ENCODE results near the gene DHX9.

Gene DHX9

DNA sequence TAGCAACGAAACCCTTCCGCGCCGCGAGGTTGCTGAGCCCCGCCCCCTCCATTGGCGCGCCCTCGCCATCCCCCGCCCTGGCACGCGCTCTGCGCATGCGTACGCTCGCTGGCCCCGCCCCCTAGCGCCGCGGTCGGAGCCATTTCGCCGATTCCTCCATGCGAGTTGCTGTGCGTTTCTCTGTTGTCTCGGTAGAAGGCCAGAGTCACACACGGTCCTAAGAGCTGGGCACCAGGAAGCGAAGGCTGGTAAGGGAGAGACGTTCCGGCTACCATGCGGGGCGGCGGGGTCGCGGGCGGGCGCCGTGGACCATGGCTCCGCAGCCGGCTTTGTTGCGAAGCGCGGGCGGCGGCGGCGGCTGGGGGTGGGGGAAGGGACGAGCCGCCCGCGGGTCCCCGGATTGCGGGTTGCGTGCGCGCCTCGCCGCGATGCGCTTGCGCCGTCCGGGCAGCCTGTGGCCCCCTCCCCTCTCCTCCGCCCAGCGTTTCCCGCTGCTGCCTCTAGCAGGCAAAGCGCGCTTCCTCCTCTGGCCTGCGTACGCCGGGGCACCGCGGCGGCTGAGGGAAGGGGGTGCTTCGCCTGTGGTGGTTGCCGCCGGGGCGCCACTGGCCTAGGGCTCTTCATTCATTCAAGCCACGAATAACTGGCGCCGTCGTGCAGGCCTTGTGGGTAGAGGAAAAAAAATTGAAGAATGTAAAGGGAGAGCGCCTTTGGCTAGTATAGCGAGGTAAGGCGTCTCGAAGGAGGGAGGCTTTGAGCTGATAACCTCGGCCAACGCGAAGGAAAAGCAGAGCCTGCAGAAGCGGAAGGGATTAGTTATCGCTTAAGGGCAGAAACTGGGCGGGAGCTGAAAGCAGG is at the start of gene DHX9:
Gene DHX9 (plus strand): TSS at position 139 of the 858 bp plus-strand sequence. CDS start 3,220 bp downstream, outside the sequence.
- peak; percentile 92 for DNase-seq (ENCODE audit: low spot score)

DNA sequence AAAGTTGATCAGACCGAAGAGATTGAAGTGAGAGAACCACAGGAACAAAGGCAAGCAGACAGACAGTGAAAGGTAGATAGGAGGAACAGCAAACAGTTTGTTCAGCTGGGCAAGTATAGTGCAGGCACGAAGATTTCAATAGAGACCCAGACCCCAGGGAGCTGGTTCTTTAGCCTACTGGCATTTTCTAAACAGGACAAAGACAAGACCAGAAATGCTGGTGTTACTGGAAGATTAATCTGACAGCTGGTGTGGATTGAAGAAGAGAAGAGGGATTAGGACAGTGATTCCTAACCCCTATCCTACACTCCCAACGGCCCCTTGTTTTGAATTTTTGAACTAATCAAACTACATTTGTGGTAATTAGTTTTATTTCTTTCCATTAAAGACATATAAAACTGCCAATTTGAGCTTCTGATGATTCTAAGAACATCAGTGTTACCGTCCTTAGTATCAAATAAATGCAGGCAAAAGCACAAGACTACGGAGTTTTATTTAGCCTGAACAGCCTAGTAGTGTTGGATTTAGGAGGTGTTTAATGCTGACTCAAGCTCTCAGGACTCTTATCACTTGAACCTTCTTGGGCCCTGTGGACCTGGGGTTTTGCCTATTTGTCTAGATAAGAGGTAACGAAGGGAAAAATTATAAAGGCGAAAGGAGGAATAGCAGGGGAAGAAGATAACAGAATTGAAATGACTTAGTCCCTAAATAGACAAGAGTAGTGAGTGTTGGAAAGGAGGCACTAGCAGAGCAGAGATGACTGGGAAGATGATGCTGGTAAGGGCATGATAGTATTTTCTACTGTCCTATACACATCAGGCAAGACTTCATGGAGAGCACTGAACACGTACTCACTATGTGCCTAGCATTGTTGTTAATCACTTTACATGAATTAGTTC is 47.6 kb upstream of the DHX9 start:
- DNase-seq (ENCODE audit: low spot score): no peak

DNA sequence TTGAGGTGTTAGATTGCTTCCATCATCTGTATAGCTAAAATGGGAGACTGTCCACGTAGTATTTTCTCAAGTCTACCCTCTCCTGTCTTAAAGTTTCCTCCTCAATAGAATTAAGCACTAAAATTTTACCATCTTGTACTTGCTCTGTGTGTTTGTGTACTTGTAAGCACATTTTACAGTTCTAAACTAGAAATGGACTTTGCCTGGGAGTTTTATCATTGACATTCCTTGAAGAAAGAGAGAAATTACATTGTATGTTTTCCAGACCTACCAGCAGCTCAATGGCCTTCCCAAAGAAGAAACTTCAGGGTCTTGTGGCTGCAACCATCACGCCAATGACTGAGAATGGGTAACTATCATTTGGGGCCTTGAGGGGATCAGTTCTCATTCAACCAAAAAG is 45.1 kb upstream of the DHX9 start:
- DNase-seq (ENCODE audit: low spot score): no peak

DNA sequence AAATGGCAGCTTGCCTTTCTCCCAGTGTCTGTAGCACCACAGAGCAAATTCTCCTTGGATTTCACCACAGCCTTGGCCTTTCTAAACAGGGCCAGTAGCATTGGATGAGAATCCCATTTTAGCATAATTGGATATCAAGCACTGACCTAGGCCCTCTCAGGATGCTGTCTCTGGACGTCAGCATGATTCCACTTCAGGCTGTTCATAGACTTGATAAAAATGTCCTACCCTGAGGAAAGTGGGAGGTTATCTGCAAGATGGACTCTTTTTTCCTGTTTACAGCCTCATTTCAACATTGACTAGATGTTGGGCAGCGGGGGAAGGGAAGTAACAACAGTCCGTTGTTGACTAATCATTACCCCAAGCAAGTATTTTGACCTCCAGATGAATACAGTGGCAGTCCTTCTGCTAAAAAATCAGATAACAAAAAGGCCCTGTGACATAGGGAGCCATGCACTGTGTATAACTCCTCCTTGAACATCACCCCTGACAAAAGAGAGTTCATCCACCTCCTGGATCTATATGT is 44.4 kb upstream of the DHX9 start:
- DNase-seq (ENCODE audit: low spot score): no peak

DNA sequence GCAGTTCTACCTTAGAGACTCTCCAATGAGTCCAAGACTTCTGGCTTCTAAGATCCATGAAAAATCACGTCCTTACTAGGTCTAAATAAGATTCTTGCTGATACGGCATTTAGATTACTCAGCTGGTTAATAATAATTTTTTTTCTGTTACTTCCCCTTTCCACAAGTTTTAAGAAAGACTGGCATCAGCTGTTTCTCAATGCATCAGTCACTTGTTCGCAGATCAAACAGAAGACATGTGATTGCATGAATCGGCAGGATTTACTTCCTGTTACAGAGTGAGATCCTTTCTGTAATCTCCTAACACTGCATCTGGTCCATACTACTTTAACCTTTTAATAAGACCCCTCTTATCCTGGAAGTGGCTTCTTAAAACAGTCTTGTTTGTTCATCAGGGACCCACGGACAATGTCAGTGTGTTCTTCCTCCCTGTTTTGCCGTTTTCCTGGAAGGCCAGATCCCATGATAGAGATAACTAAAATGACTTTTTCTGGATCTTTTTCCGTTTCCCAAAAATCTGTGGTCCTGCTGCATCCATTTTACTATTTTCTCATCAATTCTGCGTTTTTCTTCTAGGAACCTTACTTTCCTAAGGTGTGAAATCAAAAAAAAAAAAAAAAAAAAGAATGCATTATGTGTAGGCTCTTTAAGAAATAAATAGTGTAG is 43.5 kb upstream of the DHX9 start:
- DNase-seq (ENCODE audit: low spot score): no peak

DNA sequence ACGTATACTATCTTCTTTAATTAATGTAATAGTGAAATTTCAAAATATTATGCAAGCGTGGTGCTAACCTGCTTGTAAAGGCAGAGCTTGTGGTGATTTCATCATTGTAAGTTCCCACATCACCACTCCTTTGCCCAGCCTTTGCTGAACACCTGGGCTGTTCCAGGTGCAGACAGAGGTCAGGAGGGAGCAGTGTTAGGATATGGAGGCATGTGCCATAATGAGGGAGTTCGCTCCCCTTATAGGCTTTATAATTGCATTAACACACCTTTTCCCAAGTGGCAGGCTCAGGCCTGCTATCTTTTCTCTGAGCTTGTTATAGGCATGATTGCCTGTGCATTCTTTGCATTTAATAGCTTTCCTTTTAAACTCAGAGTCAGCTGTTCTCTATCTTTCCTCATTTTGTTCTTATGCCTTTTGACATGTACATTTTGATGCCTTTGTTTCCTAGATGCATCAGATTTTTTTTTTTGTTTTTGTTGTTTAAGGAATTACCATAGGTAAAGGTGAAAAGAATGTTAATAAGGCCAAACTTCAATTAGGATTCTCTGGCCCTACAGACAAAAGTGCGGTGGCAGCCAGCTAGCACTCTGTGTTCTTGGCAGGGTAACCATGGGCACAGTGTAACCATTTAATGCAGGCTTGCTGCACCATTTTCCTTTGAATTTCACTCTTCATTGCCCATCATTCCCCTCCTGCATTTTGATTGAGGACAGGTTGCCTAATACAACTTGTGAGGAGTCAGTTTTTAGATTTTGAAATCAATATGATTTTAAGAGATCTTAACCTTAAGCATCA is 36.9 kb upstream of the DHX9 start:
- DNase-seq (ENCODE audit: low spot score): no peak

DNA sequence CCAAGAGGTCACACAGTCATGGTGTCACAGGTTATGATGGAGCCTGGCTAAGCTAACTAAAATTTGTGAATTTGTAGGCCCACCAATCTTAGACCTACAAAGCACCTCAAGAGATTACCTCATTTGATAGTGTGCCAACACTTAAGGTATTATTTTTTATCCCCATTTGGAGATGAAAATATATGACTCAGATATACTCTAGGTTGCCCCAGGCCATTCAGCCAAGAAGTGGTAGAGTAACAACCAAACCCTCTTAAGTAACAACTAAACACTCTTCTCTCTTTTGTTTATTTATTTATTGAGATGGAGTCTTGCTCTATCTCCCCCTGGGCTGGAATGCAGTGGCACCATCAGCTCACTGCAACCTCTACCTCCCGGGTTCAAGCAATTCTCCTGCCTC is 35.3 kb upstream of the DHX9 start:
- DNase-seq (ENCODE audit: low spot score): no peak

DNA sequence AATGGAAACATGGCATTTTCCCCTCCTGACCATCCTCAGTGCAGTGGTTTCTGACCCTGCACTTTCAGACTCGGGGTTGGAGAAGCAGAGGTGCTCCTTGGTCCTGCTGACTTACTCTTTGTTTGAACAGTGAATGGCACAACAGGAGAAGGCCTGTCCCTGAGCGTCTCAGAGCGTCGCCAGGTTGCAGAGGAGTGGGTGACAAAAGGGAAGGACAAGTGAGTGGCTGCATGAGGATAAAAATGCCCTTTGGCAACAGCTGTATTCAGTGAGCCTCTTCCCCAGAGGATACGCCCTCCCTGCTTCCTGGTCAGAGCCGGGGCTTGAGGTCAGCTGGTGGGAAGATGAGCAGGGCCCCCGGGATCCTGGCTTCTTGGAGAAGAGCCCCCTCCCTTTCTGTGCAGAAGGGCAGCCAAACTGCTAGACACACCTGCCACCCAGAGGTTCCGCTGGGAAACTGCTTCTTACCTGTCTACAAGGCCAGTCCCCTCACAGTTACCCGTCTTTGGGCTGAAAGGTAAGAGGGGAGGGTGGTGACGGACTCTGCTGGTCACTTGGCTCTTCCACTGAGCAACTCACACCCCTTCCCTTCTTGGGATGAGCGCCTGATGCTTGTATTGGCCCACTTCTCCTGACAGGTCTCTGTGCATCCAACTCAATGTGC is 33.0 kb upstream of the DHX9 start:
- DNase-seq (ENCODE audit: low spot score): no peak

DNA sequence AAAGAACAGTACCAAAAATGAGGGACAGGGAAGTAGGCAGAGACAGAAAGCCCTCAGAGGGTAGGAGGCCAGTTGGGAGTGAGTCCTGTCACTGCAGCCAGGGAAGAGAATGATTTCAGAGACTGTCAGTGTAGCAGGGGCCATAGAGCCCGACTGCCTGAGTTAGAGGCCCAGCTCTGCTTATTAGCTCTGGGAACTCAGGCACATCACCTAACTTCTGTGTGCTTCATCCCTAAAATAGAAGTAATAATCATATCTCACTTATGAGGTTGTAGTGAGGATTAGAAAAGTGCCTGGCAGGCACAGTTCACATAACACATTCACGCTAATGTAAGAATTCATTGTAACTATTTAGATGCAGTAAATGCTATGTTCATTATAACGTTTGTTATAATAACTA is 31.2 kb upstream of the DHX9 start:
- no peak for DNase-seq (ENCODE audit: low spot score)

DNA sequence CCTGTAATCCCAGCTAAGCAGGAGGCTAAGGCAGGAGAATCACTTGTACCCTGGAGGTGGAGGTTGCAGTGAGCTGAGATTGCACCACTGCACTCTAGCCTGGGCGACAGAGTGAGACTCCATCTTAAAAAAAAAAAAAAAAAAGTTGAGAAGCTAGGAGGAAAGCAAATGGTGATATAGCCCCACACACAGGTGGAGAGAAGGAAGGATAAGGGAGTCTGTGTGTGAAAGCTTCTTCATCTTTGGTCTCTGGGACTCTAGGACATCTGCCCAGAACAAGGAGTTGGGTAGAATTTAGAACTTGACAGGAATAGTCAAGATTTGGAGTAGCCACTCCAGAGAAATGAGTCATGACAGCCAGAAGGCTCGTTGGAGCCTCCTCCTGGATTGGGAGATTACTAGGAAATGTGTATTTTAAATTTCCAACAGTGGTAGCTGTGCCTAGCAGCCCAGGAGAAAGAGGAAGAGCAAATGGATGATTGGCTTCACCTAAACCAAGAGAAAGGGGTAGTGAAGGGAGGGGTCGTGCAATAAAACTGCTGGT is 29.7 kb upstream of the DHX9 start:
- no peak for DNase-seq (ENCODE audit: low spot score)

DNA sequence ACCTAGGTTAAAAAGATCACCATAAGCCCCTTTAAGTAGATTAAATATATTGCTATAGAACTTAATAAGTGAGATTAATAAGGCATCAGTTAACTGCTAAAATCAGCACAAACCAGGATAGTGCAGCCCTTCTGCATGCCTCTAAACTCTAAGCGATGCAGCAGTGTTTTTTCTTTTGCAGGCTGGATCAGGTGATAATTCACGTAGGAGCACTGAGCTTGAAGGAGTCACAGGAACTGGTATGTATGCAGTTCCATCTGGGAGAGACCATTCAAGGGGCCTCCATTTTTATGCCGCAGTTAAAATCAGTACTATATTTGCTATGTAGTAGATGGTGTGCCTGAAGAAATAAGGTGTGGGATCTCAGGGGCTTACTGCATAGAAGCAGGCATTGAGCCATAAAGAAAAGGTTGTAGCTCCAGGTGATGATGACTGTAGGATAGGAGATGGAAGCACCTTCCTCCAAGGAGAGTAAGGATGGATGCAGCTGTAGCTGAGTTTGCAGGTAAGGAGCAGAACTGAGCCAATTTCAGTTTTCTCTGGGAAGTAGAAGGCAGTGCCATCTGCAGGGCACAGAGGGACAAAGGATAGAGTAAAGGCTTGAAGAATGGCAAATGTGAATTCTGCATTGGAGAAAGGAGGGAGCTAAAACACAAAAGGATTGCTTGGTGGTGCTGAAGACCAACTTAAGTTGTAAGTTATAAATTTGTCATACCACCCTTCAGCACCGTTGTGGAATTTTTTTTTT is 27.0 kb upstream of the DHX9 start:
- no peak for DNase-seq (ENCODE audit: low spot score)

DNA sequence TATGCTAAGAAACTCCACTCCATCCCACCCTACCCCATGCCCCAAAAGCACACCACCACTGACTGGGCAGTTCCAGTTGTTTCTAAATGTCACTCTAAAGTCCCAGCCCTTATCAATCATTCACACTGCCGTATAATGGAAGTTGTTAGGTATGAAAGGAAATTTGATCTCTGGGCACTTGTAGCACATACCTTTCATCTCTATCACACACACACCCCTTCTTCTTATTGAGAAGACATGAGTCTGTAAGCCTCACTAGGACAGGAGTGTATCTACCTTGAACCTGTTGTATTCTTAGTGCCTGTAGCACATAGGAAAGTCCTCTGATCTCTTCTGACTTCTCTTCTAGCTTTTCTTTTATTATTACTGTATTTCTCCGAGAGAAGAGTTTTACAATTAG is 22.3 kb upstream of the DHX9 start:
- no peak for DNase-seq (ENCODE audit: low spot score)

DNA sequence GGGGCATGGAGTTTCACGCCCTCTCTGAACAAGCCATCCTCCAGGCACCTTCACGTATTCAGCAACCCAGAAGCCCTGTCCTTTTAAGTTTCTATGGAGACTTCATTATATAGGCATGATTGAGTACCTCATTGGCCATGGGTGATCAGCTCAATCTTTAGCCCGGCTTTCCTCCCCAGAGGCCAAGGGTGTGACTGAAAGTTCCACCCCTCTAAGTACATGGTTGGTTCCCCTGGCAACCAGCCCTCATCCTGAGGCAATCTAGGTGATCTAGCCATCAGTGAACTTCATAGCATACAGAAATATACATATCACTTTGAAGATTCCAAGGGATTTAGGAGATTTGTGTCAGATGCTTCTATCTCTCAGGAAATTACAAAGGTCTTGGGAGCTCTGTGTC is 21.3 kb upstream of the DHX9 start:
- no peak for DNase-seq (ENCODE audit: low spot score)

DNA sequence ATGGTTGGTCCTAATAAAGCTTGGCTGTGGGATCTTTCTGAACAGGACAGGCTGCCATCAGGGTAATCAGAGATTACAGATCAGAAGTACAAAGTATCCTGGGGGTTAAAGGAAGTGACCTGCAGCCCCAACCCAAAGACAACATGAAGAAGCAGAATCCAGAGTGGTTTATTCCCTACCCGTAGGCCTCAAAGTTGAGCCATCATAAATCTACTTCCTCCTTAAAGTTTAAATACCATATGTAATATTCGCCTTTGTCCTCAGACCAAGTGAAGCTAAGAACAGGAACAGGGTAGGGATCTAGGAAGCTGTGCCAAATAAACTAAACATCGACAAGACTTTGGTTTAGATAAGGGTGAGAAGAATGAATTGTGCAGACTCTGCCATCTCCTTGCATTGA is 15.9 kb upstream of the DHX9 start:
- no peak for DNase-seq (ENCODE audit: low spot score)

DNA sequence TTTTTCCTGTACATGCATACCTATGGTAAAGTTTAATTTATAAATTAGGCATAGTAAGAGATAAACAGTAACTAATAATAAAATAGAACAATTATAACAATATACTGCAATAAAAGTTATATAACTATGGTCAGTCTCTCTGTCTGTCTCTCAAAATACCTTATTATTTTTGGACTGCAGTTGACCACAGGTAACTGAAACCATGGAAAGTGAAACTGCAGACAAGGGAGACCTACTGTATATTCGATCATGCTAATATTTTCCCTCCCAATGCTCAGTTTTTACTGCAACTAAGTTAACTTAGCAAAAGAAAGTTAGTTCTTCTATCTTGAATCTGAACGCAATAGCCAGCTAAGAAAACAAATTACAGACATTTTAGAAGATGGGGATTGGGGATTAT is 12.3 kb upstream of the DHX9 start:
- DNase-seq (ENCODE audit: low spot score): no peak

DNA sequence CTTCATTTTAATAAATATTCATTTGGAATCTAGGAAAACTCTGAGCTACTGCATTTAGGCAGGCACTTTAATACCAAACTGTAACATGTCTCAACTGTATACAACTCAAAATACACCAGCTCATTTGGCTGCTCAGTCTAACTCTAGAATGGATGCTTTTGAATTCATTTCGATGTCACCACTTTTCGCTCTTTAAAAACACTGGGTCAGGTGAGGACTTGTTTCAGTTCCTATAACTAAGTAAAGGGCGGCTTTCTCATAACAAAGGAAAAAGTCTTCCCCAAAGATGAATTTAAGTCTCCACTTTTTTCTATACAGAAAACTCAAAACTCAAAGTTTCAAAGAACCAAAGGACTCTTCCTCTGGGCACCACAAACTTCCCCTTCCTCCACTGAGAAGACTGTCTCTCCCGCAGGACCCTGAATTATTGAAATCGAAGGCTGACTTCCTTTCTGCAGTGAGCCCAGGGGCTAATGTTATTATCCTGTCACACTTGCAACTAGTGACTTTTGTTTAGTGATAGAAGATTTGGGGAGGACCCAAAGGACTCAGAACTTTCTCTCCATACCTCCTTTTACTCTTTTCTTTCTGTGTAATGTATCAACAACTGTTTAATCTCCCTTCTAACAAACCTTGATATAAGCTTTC is 9.7 kb upstream of the DHX9 start:
- no peak for DNase-seq (ENCODE audit: low spot score)

DNA sequence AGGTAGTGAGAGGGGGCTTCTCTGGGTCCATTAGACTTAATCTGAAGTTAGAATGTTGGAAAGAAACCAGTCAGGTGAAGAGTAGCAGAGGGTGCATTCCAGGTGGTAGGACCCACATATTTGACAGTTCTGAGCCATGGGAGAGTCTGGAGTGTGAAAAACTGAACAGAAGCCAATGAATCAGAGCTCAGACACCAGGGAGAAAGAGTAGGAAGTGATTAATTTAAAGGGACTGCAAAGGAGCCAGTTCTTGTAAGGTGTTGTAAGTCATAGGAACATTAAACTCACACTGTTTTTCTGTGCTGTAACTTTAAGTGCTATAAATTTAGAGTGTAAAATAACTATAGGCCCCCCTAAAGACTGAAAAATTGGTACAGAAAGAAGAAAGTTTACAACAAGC is 5.9 kb upstream of the DHX9 start:
- DNase-seq (ENCODE audit: low spot score): no peak

DNA sequence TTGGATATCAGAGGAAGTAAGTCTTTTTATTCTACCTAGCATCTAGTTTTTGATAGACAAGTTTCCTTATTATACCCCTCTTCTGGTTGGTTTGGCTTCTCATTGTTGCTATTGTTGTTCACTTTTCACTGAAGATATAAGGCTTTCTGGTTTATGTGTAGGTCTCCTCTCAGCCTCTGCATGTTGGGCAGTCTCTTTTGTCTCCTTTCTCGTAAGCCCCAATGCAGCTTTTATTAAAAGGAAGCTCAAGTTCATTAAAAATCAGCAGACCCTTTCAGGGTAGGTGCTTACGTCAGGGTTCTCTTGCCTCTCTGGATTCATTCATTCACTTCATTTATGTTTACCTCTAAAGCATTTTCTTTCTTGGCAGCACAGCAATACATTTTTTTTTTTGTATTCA is 4.8 kb upstream of the DHX9 start:
- no peak for DNase-seq (ENCODE audit: low spot score)

DNA sequence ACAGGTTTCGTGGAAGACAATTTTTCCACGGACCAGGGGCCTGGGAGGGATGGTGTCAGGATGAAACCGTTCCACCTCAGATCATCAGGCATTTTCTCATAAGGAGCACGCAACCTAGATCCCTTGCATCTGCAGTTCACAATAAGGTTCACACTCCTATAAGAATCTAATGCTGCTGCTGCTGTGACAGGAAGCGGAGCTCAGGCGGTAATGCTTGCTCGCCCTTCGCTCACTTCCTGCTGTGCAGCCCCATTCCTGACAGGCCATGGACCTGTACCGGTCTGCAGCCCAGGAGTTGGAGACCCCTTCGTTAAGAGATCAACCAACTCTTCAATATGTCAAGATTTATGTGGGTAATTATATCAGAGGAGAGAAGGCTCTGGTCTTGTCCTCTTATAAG is 3.3 kb upstream of the DHX9 start:
- DNase-seq (ENCODE audit: low spot score): no peak
